Testis (tissue), 3 donors: ENCODE measurements around the gene BBX. TPM values are rescaled to one million over a fixed set of nuclear protein-coding genes. Genes with fewer than 3 reads are reported as not detected.
A peak's percentile ranks its signal among the peaks of the same experiment; 100 is the strongest.

Source experiments
- DNase-seq: peaks from one replicate; pipeline ENCODE4 v3.0.0-alpha.2; 2019
- H3K27ac ChIP-seq, 2 donors: fragments of 200-600 bp; sonication (generic); one replicate each; pipeline ENCODE4 v1.5.1; 2019
- H3K27me3 ChIP-seq: fragments of 200-600 bp; sonication (generic); one replicate; pipeline ENCODE4 v1.5.1; 2019
- H3K36me3 ChIP-seq: fragments of 200-600 bp; sonication (generic); one replicate; pipeline ENCODE4 v1.5.1; 2017; ENCODE audit warnings: low read depth; ENCODE audit errors: missing control alignments
- H3K4me1 ChIP-seq: fragments of 200-600 bp; sonication (generic); one replicate; pipeline ENCODE4 v1.5.1; 2019
- H3K4me3 ChIP-seq, 2 donors: fragments of 200-600 bp; sonication (generic); one replicate each; pipeline ENCODE4 v1.5.1; 2017 to 2019
- H3K9me3 ChIP-seq: fragments of 200-600 bp; sonication (generic); one replicate; pipeline ENCODE4 v1.5.1; 2017
- CTCF ChIP-seq, 3 experiments: fragments of 450-650 bp in 2 of 3; fragments of 200-600 bp in 1 of 3; sonication (generic) in 1 of 3; IDR thresholded peaks; one replicate each; pipeline ENCODE4 v1.5.1; 2016 to 2019; ENCODE audit warnings: antibody characterized with exemption in 3 of 3, mild to moderate bottlenecking in 2 of 3, moderate library complexity in 1 of 3
- POLR2A ChIP-seq: fragments of 450-650 bp; IDR thresholded peaks from one replicate; pipeline ENCODE4 v1.6.1; 2017; ENCODE audit warnings: antibody characterized with exemption, mild to moderate bottlenecking, moderate library complexity
- WGBS, 2 donors: methylation state at CpG; one replicate each; pipeline ENCODE4 v1.1.5; 2018; 5-methylcytosine and 5-hydroxymethylcytosine counted together
- intact Hi-C: fragments of 100-400 bp; cut with DNase I; formaldehyde crosslinking; loops from one replicate; pipeline ENCODE4 v1.15.1; 2023; ENCODE audit warnings: low total_unique reads
- polyA plus RNA-seq: library from polyadenylated mRNA; stranded (reverse); fragments of 350-450 nt; fragmentation: Illumina TruSeq; extraction: RNeasy Lipid Tissue Mini Kit (QIAGEN cat#74804); gene quantifications from one replicate; pipeline ENCODE4 v1.2.3, GENCODE V29; 2014; ENCODE audit warnings: low read depth, low replicate concordance; ENCODE audit not compliant: insufficient read depth
- total RNA-seq, 2 donors: library from RNA; depleted of rRNA; stranded (reverse); fragments of >200 nt; gene quantifications; one replicate each; pipeline ENCODE4 v1.2.3, GENCODE V29; 2016

Gene BBX
- total and polyA plus RNA-seq, 3 donors from 2014 or later, result 93.3 to 317 (median 312) TPM

GRCh38 chr3:107512108-107512507, 10.7 kb upstream of the BBX start:
- no peak for DNase-seq
- no peak overlapping the region for H3K4me3 ChIP-seq
- intact Hi-C loops, result no loop called here
- TF ChIP-seq POLR2A (no peak), CTCF (IDR thresholded peaks at IDR 0.05) (no peak)
- H3K36me3 ChIP-seq, result no peaks in the 10 kb centered on the region
- H3K27me3 ChIP-seq, result no peaks in the 10 kb centered on the region
- H3K9me3 ChIP-seq, result no peaks in the 10 kb centered on the region
- no peaks in the 10 kb centered on the region for H3K4me1 ChIP-seq
- no peak overlapping the region for H3K27ac ChIP-seq
- WGBS, 2 donors, result 90 to 95% methylated on average over 1 of the region's 1 CpG

- Histone ChIP-seq H3K4me1 (no peaks in the 10 kb centered on the region), H3K36me3 (no peaks in the 10 kb centered on the region), H3K27ac (no peak overlapping the region), H3K27me3 (no peaks in the 10 kb centered on the region), H3K4me3 (no peak overlapping the region), H3K9me3 (no peaks in the 10 kb centered on the region)
- TF ChIP-seq CTCF (IDR thresholded peaks at IDR 0.05) (no peak), POLR2A (no peak)
- intact Hi-C loops, result no loop called here
- DNase-seq, result no peak
- 83 to 88% methylated on average over 1 of the region's 1 CpG for WGBS, 2 donors
These were observed 8.3 kb upstream of the BBX start for GRCh38 chr3:107514453-107514852.

GRCh38 chr3:107516475-107516874, 6.3 kb upstream of the BBX start:
- peak; percentile 80 for DNase-seq
- Histone ChIP-seq H3K4me3 (no peak overlapping the region), H3K9me3 (no peaks in the 10 kb centered on the region), H3K4me1 (no peaks in the 10 kb centered on the region), H3K27me3 (no peaks in the 10 kb centered on the region), H3K36me3 (no peaks in the 10 kb centered on the region), H3K27ac (peak overlapping the region; percentile 38 to 71)
- WGBS, 2 donors, result 34 to 41% methylated on average over 3 of the region's 3 CpGs
- TF ChIP-seq POLR2A, result no peak
- TF ChIP-seq CTCF (IDR thresholded peaks at IDR 0.05), result no peak
- intact Hi-C loops, result no loop called here

GRCh38 chr3:107520535-107520934, 2.2 kb upstream of the BBX start:
- Histone ChIP-seq H3K27me3 (no peaks in the 10 kb centered on the region), H3K9me3 (no peaks in the 10 kb centered on the region), H3K36me3 (no peaks in the 10 kb centered on the region), H3K4me1 (peaks cover 7% of the 10 kb centered on the region), H3K4me3 (no peak overlapping the region), H3K27ac (no peak overlapping the region)
- DNase-seq, result no peak
- WGBS, 2 donors, result 62 to 68% methylated on average over 4 of the region's 4 CpGs
- intact Hi-C loops, result loop anchor here (5.0 kb wide), 1 partner anchor 88 kb away; no protein-coding TSS in a partner anchor
- no peak for TF ChIP-seq CTCF (IDR thresholded peaks at IDR 0.05)
- no peak for TF ChIP-seq POLR2A

- no peaks in the 10 kb centered on the region for H3K36me3 ChIP-seq
- TF ChIP-seq POLR2A (no peak), CTCF (IDR thresholded peaks at IDR 0.05) (no peak)
- no peak overlapping the region for H3K27ac ChIP-seq
- 79 to 82% methylated on average over 3 of the region's 3 CpGs for WGBS, 2 donors
- H3K4me3 ChIP-seq, result no peak overlapping the region
- DNase-seq, result no peak
- H3K27me3 ChIP-seq, result no peaks in the 10 kb centered on the region
- H3K4me1 ChIP-seq, result peaks cover 7% of the 10 kb centered on the region
- intact Hi-C loops, result loop anchor here (5.0 kb wide), 1 partner anchor 89 kb away; no protein-coding TSS in a partner anchor
- H3K9me3 ChIP-seq, result no peaks in the 10 kb centered on the region
These were observed 1.2 kb upstream of the BBX start for GRCh38 chr3:107521469-107522059.
